NT2/D1 (cell line): ENCODE results near the gene TPP1.

ENCODE experiments used
- SUZ12 ChIP-seq: IDR thresholded peaks from 2 replicates; pipeline ENCODE4 v1.6.1; 2011; ENCODE audit not compliant: insufficient read length, insufficient read depth; ENCODE audit errors: extremely low read depth
- ZNF274 ChIP-seq: IDR thresholded peaks from 2 replicates; pipeline ENCODE4 v1.6.1; 2011; ENCODE audit warnings: mild to moderate bottlenecking, low read depth, low read length

DNA sequence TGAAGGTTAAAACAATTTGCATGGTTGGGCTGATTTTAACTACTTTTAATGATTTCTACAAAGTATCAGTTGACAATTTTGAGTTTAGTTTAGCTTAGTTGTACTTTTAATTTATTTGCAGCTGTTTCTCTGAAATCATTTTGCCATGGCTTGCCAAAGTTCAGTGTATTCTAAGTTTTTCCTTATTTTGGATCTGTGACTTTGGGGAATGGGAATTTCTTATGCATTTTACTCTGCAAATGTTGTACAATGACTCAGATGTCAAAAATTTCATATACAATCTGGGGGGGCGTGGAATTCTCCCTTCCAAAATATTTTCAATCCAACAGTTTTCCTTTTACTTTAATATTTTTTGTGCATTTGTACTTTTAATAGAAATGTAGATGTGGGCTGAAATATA lies 45.3 kb upstream of the TPP1 start:
- TF ChIP-seq SUZ12 = no peak
- TF ChIP-seq ZNF274 = no peak
